Trophoblast cell (in vitro differentiated cells and primary cell): ENCODE results near the gene TRABD2B.

Source experiments
- DNase-seq, 2 donors: peaks; one replicate each; pipeline ENCODE4 v3.0.0-alpha.2; 2016
- H2AFZ ChIP-seq: 2 replicates; pipeline ENCODE4 v1.6.1; 2013; ENCODE audit warnings: low read length, moderate library complexity, mild to moderate bottlenecking; ENCODE audit not compliant: insufficient read depth, poor library complexity
- H2AK5ac ChIP-seq: 2 replicates; pipeline ENCODE4 v1.6.1; 2013; ENCODE audit warnings: mild to moderate bottlenecking, low read length
- H2BK120ac ChIP-seq: 2 replicates; pipeline ENCODE4 v1.6.1; 2013; ENCODE audit warnings: low read length, mild to moderate bottlenecking, moderate library complexity; ENCODE audit not compliant: insufficient read depth, poor library complexity
- H2BK12ac ChIP-seq: 2 replicates; pipeline ENCODE4 v1.6.1; 2013; ENCODE audit warnings: mild to moderate bottlenecking, low read length, moderate library complexity
- H2BK5ac ChIP-seq: 2 replicates; pipeline ENCODE4 v1.6.1; 2013; ENCODE audit warnings: low read length, low read depth, moderate library complexity, mild to moderate bottlenecking; ENCODE audit not compliant: poor library complexity
- H3K14ac ChIP-seq: 2 replicates; pipeline ENCODE4 v1.6.1; 2013; ENCODE audit warnings: mild to moderate bottlenecking, low read length
- H3K18ac ChIP-seq: 2 replicates; pipeline ENCODE4 v1.6.1; 2013; ENCODE audit warnings: mild to moderate bottlenecking, low read length
- H3K23ac ChIP-seq: 2 replicates; pipeline ENCODE4 v1.6.1; 2013; ENCODE audit warnings: low read length
- H3K27ac ChIP-seq: 2 replicates; pipeline ENCODE4 v1.5.1; 2013; ENCODE audit warnings: low read depth, mild to moderate bottlenecking, inconsistent platforms, low read length, moderate library complexity
- H3K27me3 ChIP-seq: 2 replicates; pipeline ENCODE4 v1.6.1; 2013; ENCODE audit warnings: inconsistent platforms, mild to moderate bottlenecking, low read length, moderate library complexity; ENCODE audit not compliant: insufficient read depth
- H3K36me3 ChIP-seq, 2 experiments: 1 replicate in 1 of 2; 2 replicates in 1 of 2; pipeline ENCODE4 v1.6.1; 2013; ENCODE audit warnings: low read length in 2 of 2, mild to moderate bottlenecking in 2 of 2, moderate library complexity in 1 of 2; ENCODE audit not compliant: insufficient read depth in 2 of 2, control insufficient read depth in 1 of 2
- H3K4ac ChIP-seq: 2 replicates; pipeline ENCODE4 v1.6.1; 2013; ENCODE audit warnings: low read depth, mild to moderate bottlenecking, low read length, moderate library complexity
- H3K4me1 ChIP-seq, 2 experiments: 1 replicate in 1 of 2; 2 replicates in 1 of 2; pipeline ENCODE4 v1.6.1; 2013; ENCODE audit warnings: low read length in 2 of 2, mild to moderate bottlenecking in 2 of 2, moderate library complexity in 1 of 2; ENCODE audit not compliant: insufficient read depth in 2 of 2, control insufficient read depth in 1 of 2
- H3K4me2 ChIP-seq: 2 replicates; pipeline ENCODE4 v1.6.1; 2013; ENCODE audit warnings: inconsistent platforms, mild to moderate bottlenecking, low read length, moderate library complexity
- H3K4me3 ChIP-seq: 2 replicates; pipeline ENCODE4 v1.5.1; 2013; ENCODE audit warnings: mild to moderate bottlenecking, low read depth, low read length, inconsistent platforms
- H3K79me1 ChIP-seq: one replicate; pipeline ENCODE4 v1.6.1; 2013; ENCODE audit warnings: low read length
- H3K79me2 ChIP-seq: 2 replicates; pipeline ENCODE4 v1.6.1; 2013; ENCODE audit warnings: low read length, mild to moderate bottlenecking; ENCODE audit not compliant: control insufficient read depth, insufficient read depth, poor library complexity
- H3K9ac ChIP-seq: 2 replicates; pipeline ENCODE4 v1.6.1; 2013; ENCODE audit warnings: mild to moderate bottlenecking, low read length
- H3K9me3 ChIP-seq: 2 replicates; pipeline ENCODE4 v1.6.1; 2013; ENCODE audit warnings: low read depth, mild to moderate bottlenecking, control low read depth, inconsistent platforms, low read length; ENCODE audit not compliant: insufficient read depth
- H4K12ac ChIP-seq: 2 replicates; pipeline ENCODE4 v1.6.1; 2013; ENCODE audit warnings: low read depth, mild to moderate bottlenecking, low read length, moderate library complexity
- H4K8ac ChIP-seq: 2 replicates; pipeline ENCODE4 v1.6.1; 2013; ENCODE audit warnings: low read depth, mild to moderate bottlenecking, low read length, moderate library complexity
- H4K91ac ChIP-seq: one replicate; pipeline ENCODE4 v1.6.1; 2013; ENCODE audit warnings: low read depth, mild to moderate bottlenecking, low read length, moderate library complexity
- WGBS: extraction: QIAGEN DNeasy Blood & Tissue Kit; methylation state at CpG from one replicate; pipeline ENCODE4 v1.1.7; 2013; ENCODE audit warnings: missing lambda C conversion rate; ENCODE audit not compliant: insufficient read length, insufficient coverage; ENCODE audit errors: extremely low coverage; 5-methylcytosine and 5-hydroxymethylcytosine counted together

The TRABD2B gene

GRCh38 chr1:47780469-47780995 is 216.7 kb downstream of the TRABD2B start:
- no peaks in the 10 kb centered on the region for H3K4me1 ChIP-seq
- no peak overlapping the region for H3K18ac ChIP-seq
- no CpG with 5 or more reads among the region's 8 CpGs for WGBS
- no peak overlapping the region for H3K23ac ChIP-seq
- no peak overlapping the region for H3K4me2 ChIP-seq
- no peak overlapping the region for H3K4ac ChIP-seq
- no peak overlapping the region for H4K12ac ChIP-seq
- H2AK5ac ChIP-seq, result no peak overlapping the region
- H3K4me3 ChIP-seq, result no peak overlapping the region
- no peak overlapping the region for H3K9ac ChIP-seq
- no peaks in the 10 kb centered on the region for H3K79me1 ChIP-seq
- H2BK120ac ChIP-seq, result no peak overlapping the region
- no peaks in the 10 kb centered on the region for H3K36me3 ChIP-seq
- no peak for DNase-seq
- no peaks in the 10 kb centered on the region for H3K79me2 ChIP-seq
- no peak overlapping the region for H2AFZ ChIP-seq
- no peaks in the 10 kb centered on the region for H3K27me3 ChIP-seq
- H4K91ac ChIP-seq, result no peak overlapping the region
- H3K27ac ChIP-seq, result no peak overlapping the region
- no peak overlapping the region for H3K14ac ChIP-seq
- no peak overlapping the region for H4K8ac ChIP-seq
- H2BK12ac ChIP-seq, result no peak overlapping the region
- H2BK5ac ChIP-seq, result no peak overlapping the region
- H3K9me3 ChIP-seq, result no peaks in the 10 kb centered on the region

- no CpG with 5 or more reads among the region's 3 CpGs for WGBS
- no peak overlapping the region for H2BK12ac ChIP-seq
- H3K4me1 ChIP-seq, result no peaks in the 10 kb centered on the region
- H3K4ac ChIP-seq, result no peak overlapping the region
- H3K27me3 ChIP-seq, result no peaks in the 10 kb centered on the region
- H3K14ac ChIP-seq, result no peak overlapping the region
- H3K4me3 ChIP-seq, result no peak overlapping the region
- H2AK5ac ChIP-seq, result no peak overlapping the region
- H3K36me3 ChIP-seq, result no peaks in the 10 kb centered on the region
- H2BK120ac ChIP-seq, result no peak overlapping the region
- no peak for DNase-seq
- H3K9ac ChIP-seq, result no peak overlapping the region
- no peak overlapping the region for H3K23ac ChIP-seq
- no peaks in the 10 kb centered on the region for H3K9me3 ChIP-seq
- H3K79me2 ChIP-seq, result no peaks in the 10 kb centered on the region
- no peak overlapping the region for H3K18ac ChIP-seq
- no peak overlapping the region for H4K12ac ChIP-seq
- no peak overlapping the region for H3K4me2 ChIP-seq
- H2AFZ ChIP-seq, result no peak overlapping the region
- no peak overlapping the region for H2BK5ac ChIP-seq
- H3K79me1 ChIP-seq, result no peaks in the 10 kb centered on the region
- H3K27ac ChIP-seq, result no peak overlapping the region
- H4K8ac ChIP-seq, result no peak overlapping the region
- no peak overlapping the region for H4K91ac ChIP-seq
Measured at GRCh38 chr1:47779613-47780012, 217.6 kb downstream of the TRABD2B start.

- no peak overlapping the region for H3K4ac ChIP-seq
- no peak overlapping the region for H4K8ac ChIP-seq
- H3K79me1 ChIP-seq, result no peaks in the 10 kb centered on the region
- no peaks in the 10 kb centered on the region for H3K27me3 ChIP-seq
- no peak overlapping the region for H2BK120ac ChIP-seq
- H3K4me2 ChIP-seq, result no peak overlapping the region
- DNase-seq, result no peak
- no peak overlapping the region for H2AFZ ChIP-seq
- H3K79me2 ChIP-seq, result no peaks in the 10 kb centered on the region
- no peak overlapping the region for H2BK5ac ChIP-seq
- no peak overlapping the region for H2AK5ac ChIP-seq
- no peak overlapping the region for H3K27ac ChIP-seq
- no peak overlapping the region for H4K12ac ChIP-seq
- H3K9me3 ChIP-seq, result no peaks in the 10 kb centered on the region
- H3K23ac ChIP-seq, result no peak overlapping the region
- H3K36me3 ChIP-seq, result no peaks in the 10 kb centered on the region
- H3K9ac ChIP-seq, result no peak overlapping the region
- no peak overlapping the region for H4K91ac ChIP-seq
- no peak overlapping the region for H3K4me3 ChIP-seq
- no peak overlapping the region for H3K14ac ChIP-seq
- no peaks in the 10 kb centered on the region for H3K4me1 ChIP-seq
- WGBS, result no CpG with 5 or more reads among the region's 6 CpGs
- H2BK12ac ChIP-seq, result no peak overlapping the region
- H3K18ac ChIP-seq, result no peak overlapping the region
Measured at GRCh38 chr1:47778280-47778679, 218.9 kb downstream of the TRABD2B start.

GRCh38 chr1:47777322-47777721 is 219.9 kb downstream of the TRABD2B start:
- Histone ChIP-seq H3K4me3 (no peak overlapping the region), H2AK5ac (no peak overlapping the region), H3K18ac (no peak overlapping the region), H2BK120ac (no peak overlapping the region), H2BK5ac (no peak overlapping the region), H3K4me1 (peaks cover under 1% of the 10 kb centered on the region in 2 experiments), H4K12ac (no peak overlapping the region), H3K9me3 (peaks cover 3% of the 10 kb centered on the region), H3K27ac (no peak overlapping the region), H2AFZ (no peak overlapping the region), H2BK12ac (no peak overlapping the region), H4K8ac (no peak overlapping the region), H3K23ac (no peak overlapping the region), H3K27me3 (no peaks in the 10 kb centered on the region), H3K79me1 (no peaks in the 10 kb centered on the region), H3K14ac (no peak overlapping the region), H3K9ac (no peak overlapping the region), H3K4me2 (no peak overlapping the region), H3K36me3 (no peaks in the 10 kb centered on the region), H4K91ac (no peak overlapping the region), H3K4ac (no peak overlapping the region), H3K79me2 (no peaks in the 10 kb centered on the region)
- WGBS, result no CpG with 5 or more reads among the region's 6 CpGs
- no peak for DNase-seq
